ENCODE results near the gene MAG. TPM values are rescaled to one million over a fixed set of nuclear protein-coding genes. Genes with fewer than 3 reads are reported as not detected.

MAG gene
- total and polyA plus RNA-seq, 2 of the 13 experiments (the other 11 are each of a cell fraction or from before 2014, with no cell fraction given) = 0.20 to 1.3 TPM

DNA sequence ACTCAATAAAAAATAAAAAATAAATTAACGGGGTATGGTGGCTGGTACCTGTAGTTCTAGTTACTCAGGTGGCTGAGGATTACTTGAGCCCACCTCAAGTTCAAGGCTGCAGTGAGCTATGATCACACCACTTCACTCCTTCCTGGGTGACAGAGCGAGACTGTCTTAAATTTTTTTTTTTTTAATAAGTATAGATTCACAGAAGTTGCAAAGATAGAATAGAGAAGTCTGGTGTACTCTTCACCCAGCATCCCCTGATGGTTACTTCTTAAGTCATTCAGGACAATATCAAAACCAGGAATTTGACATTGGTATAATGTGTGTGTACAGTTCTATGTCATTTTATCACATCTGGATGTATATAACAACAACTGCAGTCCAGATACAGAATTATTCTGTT, 29.3 kb downstream of the MAG start:
- no peak for DNase-seq (ENCODE audit: low spot score)
- BruUV-seq (replicated peaks) = no TSS peak
- no peak overlapping the region for H3K27ac ChIP-seq (ENCODE audit: extremely low read length, insufficient read depth, low read length)
- WGBS (ENCODE audit: low lambda C conversion rate) = 91% methylated on average over 2 of the region's 2 CpGs
- no peak for FAIRE-seq
- in situ Hi-C loops (cut with HindIII; ENCODE audit: extremely low pct_ligation_motif_present, low pct_unique_long_range_greater_than_20kb) (no loop called here), intact Hi-C loops (cut with micrococcal nuclease; ENCODE audit: unreplicated experiment) (no loop called here)
- no peak for TF ChIP-seq HOXD1 (CRISPR knock-in tag; IDR thresholded peaks at IDR 0.05)
- TF ChIP-seq, protein P1, sequence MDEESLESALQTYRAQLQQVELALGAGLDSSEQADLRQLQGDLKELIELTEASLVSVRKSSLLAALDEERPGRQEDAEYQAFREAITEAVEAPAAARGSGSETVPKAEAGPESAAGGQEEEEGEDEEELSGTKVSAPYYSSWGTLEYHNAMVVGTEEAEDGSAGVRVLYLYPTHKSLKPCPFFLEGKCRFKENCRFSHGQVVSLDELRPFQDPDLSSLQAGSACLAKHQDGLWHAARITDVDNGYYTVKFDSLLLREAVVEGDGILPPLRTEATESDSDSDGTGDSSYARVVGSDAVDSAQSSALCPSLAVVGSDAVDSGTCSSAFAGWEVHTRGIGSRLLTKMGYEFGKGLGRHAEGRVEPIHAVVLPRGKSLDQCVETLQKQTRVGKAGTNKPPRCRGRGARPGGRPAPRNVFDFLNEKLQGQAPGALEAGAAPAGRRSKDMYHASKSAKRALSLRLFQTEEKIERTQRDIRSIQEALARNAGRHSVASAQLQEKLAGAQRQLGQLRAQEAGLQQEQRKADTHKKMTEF (CRISPR knock-in tag; IDR thresholded peaks at IDR 0.05) = no peak
- no peaks in the 10 kb centered on the region for H3K79me2 ChIP-seq (ENCODE audit: insufficient read depth, low read length)
- no peaks in the 10 kb centered on the region for H3K27me3 ChIP-seq (ENCODE audit: control insufficient read depth in 1 of 2, insufficient read depth in 2 of 2, low read length in 2 of 2)
- H4K20me1 ChIP-seq (ENCODE audit: insufficient read depth, low read length) = no peaks in the 10 kb centered on the region
- no peak overlapping the region for H2AFZ ChIP-seq (ENCODE audit: low read length)
- no peaks in the 10 kb centered on the region for H3K36me3 ChIP-seq (replicated peaks in 1 of 2; ENCODE audit: control insufficient read depth in 1 of 2, insufficient read depth in 2 of 2, low read length in 2 of 2)
- ATAC-seq = no peak
- no peaks in the 10 kb centered on the region for H3K9me3 ChIP-seq (ENCODE audit: low read length)
- ChIA-PET POLR2A (no interaction called here), CTCF (ENCODE audit: low intra/inter-chr PET ratio, low total read pairs) (no interaction called here)
- H3K4me1 ChIP-seq (ENCODE audit: insufficient read depth, low read length) = peaks cover 49% of the 10 kb centered on the region
- H3K9ac ChIP-seq (ENCODE audit: insufficient read depth, low read depth, low read length) = no peak overlapping the region
- H3K4me3 ChIP-seq (replicated peaks in 1 of 3; ENCODE audit: insufficient read depth in 1 of 3, low read depth in 2 of 3, low read length in 3 of 3) = no peak overlapping the region
- no peak overlapping the region for H3K4me2 ChIP-seq (ENCODE audit: low read depth, low read length)

DNA sequence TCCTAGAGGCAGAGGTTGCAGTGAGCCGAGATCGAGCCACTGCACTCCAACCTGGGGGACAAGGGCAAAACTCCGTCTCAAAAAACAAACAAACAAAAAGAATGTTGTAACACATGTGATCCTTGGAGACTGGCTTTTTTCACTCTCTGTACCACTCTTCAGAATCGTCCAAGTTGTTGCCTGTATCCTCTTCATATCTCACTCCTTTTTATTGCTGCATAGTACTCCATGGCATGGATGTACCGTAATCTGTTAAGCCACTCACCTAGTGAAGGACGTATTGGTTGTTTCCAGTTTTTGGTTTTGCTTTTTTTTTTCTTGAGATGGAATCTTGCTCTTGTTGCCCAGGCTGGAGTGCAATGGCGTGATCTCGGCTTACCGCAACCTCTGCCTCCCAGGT, 30.1 kb downstream of the MAG start:
- Histone ChIP-seq H3K4me1 (ENCODE audit: insufficient read depth, low read length) (peaks cover 49% of the 10 kb centered on the region), H3K9ac (ENCODE audit: insufficient read depth, low read depth, low read length) (no peak overlapping the region), H2AFZ (ENCODE audit: low read length) (no peak overlapping the region), H3K4me2 (ENCODE audit: low read depth, low read length) (no peak overlapping the region), H3K79me2 (ENCODE audit: insufficient read depth, low read length) (no peaks in the 10 kb centered on the region), H3K27ac (ENCODE audit: extremely low read length, insufficient read depth, low read length) (no peak overlapping the region), H3K9me3 (ENCODE audit: low read length) (no peaks in the 10 kb centered on the region), H4K20me1 (ENCODE audit: insufficient read depth, low read length) (no peaks in the 10 kb centered on the region), H3K27me3 (ENCODE audit: control insufficient read depth in 1 of 2, insufficient read depth in 2 of 2, low read length in 2 of 2) (no peaks in the 10 kb centered on the region), H3K36me3 (replicated peaks in 1 of 2; ENCODE audit: control insufficient read depth in 1 of 2, insufficient read depth in 2 of 2, low read length in 2 of 2) (no peaks in the 10 kb centered on the region), H3K4me3 (replicated peaks in 1 of 3; ENCODE audit: insufficient read depth in 1 of 3, low read depth in 2 of 3, low read length in 3 of 3) (no peak overlapping the region)
- no peak for DNase-seq (ENCODE audit: low spot score)
- no peak for FAIRE-seq
- in situ Hi-C loops (cut with HindIII; ENCODE audit: extremely low pct_ligation_motif_present, low pct_unique_long_range_greater_than_20kb) = no loop called here
- intact Hi-C loops (cut with micrococcal nuclease; ENCODE audit: unreplicated experiment) = no loop called here
- no peak for ATAC-seq
- no peak for TF ChIP-seq HNF4A (CRISPR knock-in tag; IDR thresholded peaks at IDR 0.05)
- TF ChIP-seq ZNF430 (CRISPR knock-in tag; IDR thresholded peaks at IDR 0.05) = no peak
- TF ChIP-seq ZNF441 (CRISPR knock-in tag; IDR thresholded peaks at IDR 0.05; ENCODE audit: borderline replicate concordance) = peak; percentile 57; the same call in 1 of the 2 replicates
- TF ChIP-seq, protein P2, sequence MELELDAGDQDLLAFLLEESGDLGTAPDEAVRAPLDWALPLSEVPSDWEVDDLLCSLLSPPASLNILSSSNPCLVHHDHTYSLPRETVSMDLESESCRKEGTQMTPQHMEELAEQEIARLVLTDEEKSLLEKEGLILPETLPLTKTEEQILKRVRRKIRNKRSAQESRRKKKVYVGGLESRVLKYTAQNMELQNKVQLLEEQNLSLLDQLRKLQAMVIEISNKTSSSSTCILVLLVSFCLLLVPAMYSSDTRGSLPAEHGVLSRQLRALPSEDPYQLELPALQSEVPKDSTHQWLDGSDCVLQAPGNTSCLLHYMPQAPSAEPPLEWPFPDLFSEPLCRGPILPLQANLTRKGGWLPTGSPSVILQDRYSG (CRISPR knock-in tag; IDR thresholded peaks at IDR 0.05) = no peak
- TF ChIP-seq ZNF180 (CRISPR knock-in tag; IDR thresholded peaks at IDR 0.05; ENCODE audit: borderline replicate concordance, low read depth) = no peak
- CTCF ChIA-PET (ENCODE audit: low intra/inter-chr PET ratio, low total read pairs) = no interaction called here
- POLR2A ChIA-PET = no interaction called here
- WGBS (ENCODE audit: low lambda C conversion rate) = 82% methylated on average over 9 of the region's 9 CpGs
- BruUV-seq (replicated peaks) = no TSS peak
